GM19397 (cell line): ENCODE data around the gene PSG4.
"Not testable (repeated sequence)": the region's sequence is repeated elsewhere in the genome, so short reads cannot be mapped to it uniquely, and the experiment has no call there.

Experiments
- ATAC-seq: cut with Tn5 transposase; IDR thresholded peaks from one replicate; pipeline ENCODE4 v1.9.1; 2021; ENCODE audit warnings: mild to moderate bottlenecking, moderate library complexity; ENCODE audit not compliant: unreplicated experiment

PSG4 gene

GRCh38 chr19:43198686-43199419, 6.6 kb downstream of the PSG4 start:
- ATAC-seq = not testable (repeated sequence)

GRCh38 chr19:43197666-43198397, 7.6 kb downstream of the PSG4 start:
- ATAC-seq = not testable (repeated sequence)

- ATAC-seq = not testable (repeated sequence)
These were observed 11.0 kb downstream of the PSG4 start for GRCh38 chr19:43194397-43194796.

GRCh38 chr19:43192381-43193155, 12.9 kb downstream of the PSG4 start:
- ATAC-seq = not testable (repeated sequence)

GRCh38 chr19:43188092-43188491, 17.3 kb downstream of the PSG4 start:
- ATAC-seq = not testable (repeated sequence)

GRCh38 chr19:43186311-43186935, 19.0 kb downstream of the PSG4 start, which contains the start of gene PSG5:
Gene PSG5, minus strand, starts transcription at chr19:43186536. Its CDS starts 131 bp downstream, at chr19:43186405.
- not testable (repeated sequence) for ATAC-seq

- ATAC-seq = not testable (repeated sequence)
These were observed 23.3 kb downstream of the PSG4 start for GRCh38 chr19:43181869-43182771.

- ATAC-seq = not testable (repeated sequence)
These were observed 25.8 kb downstream of the PSG4 start for GRCh38 chr19:43179569-43180147.

- not testable (repeated sequence) for ATAC-seq
These were observed 26.9 kb downstream of the PSG4 start for GRCh38 chr19:43178577-43178976.

GRCh38 chr19:43165906-43166305, 39.5 kb downstream of the PSG4 start:
- ATAC-seq = not testable (repeated sequence)

GRCh38 chr19:43163135-43163534, 42.3 kb downstream of the PSG4 start:
- ATAC-seq = not testable (repeated sequence)

GRCh38 chr19:43162261-43162660, 43.2 kb downstream of the PSG4 start:
- ATAC-seq = not testable (repeated sequence)

GRCh38 chr19:43152214-43152613, 53.2 kb downstream of the PSG4 start:
- no peak for ATAC-seq

GRCh38 chr19:43149788-43150187, 55.6 kb downstream of the PSG4 start:
- not testable (repeated sequence) for ATAC-seq

- no peak for ATAC-seq
These were observed 57.2 kb downstream of the PSG4 start for GRCh38 chr19:43148233-43148632.
